GM23338 (cell line): ENCODE data around the gene EBNA1BP2. TPM values are rescaled to one million over a fixed set of nuclear protein-coding genes. Genes with fewer than 3 reads are reported as not detected.
"Not testable (repeated sequence)": the region's sequence is repeated elsewhere in the genome, so short reads cannot be mapped to it uniquely, and the experiment has no call there.

Source experiments
- ATAC-seq: fragments of 200-7000 bp; cut with Tn5 transposase; 3 replicates; pipeline ENCODE4 v1.9.1; 2020
- DNase-seq: peaks from one replicate; pipeline ENCODE4 v3.0.0-alpha.2; 2015; ENCODE audit warnings: low spot score
- H2AFZ ChIP-seq: fragments of 200-600 bp; sonication (generic); 2 replicates; pipeline ENCODE4 v1.8.0; 2016; ENCODE audit warnings: antibody characterized with exemption, mild to moderate bottlenecking, moderate library complexity
- H3F3A ChIP-seq: fragments of 200-600 bp; sonication (generic); replicated peaks from 2 replicates; pipeline ENCODE4 v1.8.0; 2017; ENCODE audit warnings: antibody characterized with exemption, mixed run types, low read depth
- H3K27ac ChIP-seq: fragments of 200-600 bp; sonication (generic); 2 replicates; pipeline ENCODE4 v1.6.1; 2016; ENCODE audit warnings: low read depth
- H3K27me3 ChIP-seq: fragments of 200-600 bp; sonication (generic); 2 replicates; pipeline ENCODE4 v1.8.0; 2016; ENCODE audit warnings: mild to moderate bottlenecking, mixed run types, moderate library complexity; ENCODE audit not compliant: insufficient read depth
- H3K36me3 ChIP-seq: fragments of 200-600 bp; sonication (generic); 2 replicates; pipeline ENCODE4 v1.8.0; 2016; ENCODE audit warnings: mild to moderate bottlenecking; ENCODE audit not compliant: insufficient read depth
- H3K4me1 ChIP-seq: fragments of 200-600 bp; sonication (generic); 2 replicates; pipeline ENCODE4 v1.8.0; 2016; ENCODE audit warnings: mild to moderate bottlenecking, moderate library complexity; ENCODE audit not compliant: insufficient read depth
- H3K4me2 ChIP-seq: fragments of 200-600 bp; sonication (generic); 2 replicates; pipeline ENCODE4 v1.7.1; 2017; ENCODE audit warnings: mixed run types
- H3K4me3 ChIP-seq: fragments of 200-600 bp; sonication (generic); 2 replicates; pipeline ENCODE4 v1.6.1; 2016; ENCODE audit warnings: mixed run types
- H3K79me2 ChIP-seq: fragments of 200-600 bp; sonication (generic); replicated peaks from 2 replicates; pipeline ENCODE4 v1.8.0; 2017; ENCODE audit warnings: mild to moderate bottlenecking; ENCODE audit not compliant: insufficient read depth
- H3K9me2 ChIP-seq: fragments of 200-600 bp; sonication (generic); 2 replicates; pipeline ENCODE4 v1.8.0; 2017; ENCODE audit not compliant: insufficient read depth
- H4K20me1 ChIP-seq: fragments of 200-600 bp; sonication (generic); replicated peaks from 2 replicates; pipeline ENCODE4 v1.8.0; 2017; ENCODE audit warnings: mild to moderate bottlenecking; ENCODE audit not compliant: insufficient read depth
- H3K27ac Mint-ChIP-seq: 2 replicates; pipeline ENCODE4 v1.8.0; 2020; ENCODE audit warnings: inconsistent platforms, mild to moderate bottlenecking, moderate library complexity, mixed read lengths
- H3K27me3 Mint-ChIP-seq: 3 replicates; pipeline ENCODE4 v1.8.0; 2022; ENCODE audit warnings: low read depth, mild to moderate bottlenecking, moderate library complexity, mixed read lengths, inconsistent platforms; ENCODE audit not compliant: insufficient read depth, poor library complexity
- H3K36me3 Mint-ChIP-seq: 3 replicates; pipeline ENCODE4 v1.8.0; 2021; ENCODE audit warnings: low read depth, mild to moderate bottlenecking, inconsistent platforms, moderate library complexity, mixed read lengths
- H3K4me1 Mint-ChIP-seq: 3 replicates; pipeline ENCODE4 v1.8.0; 2020; ENCODE audit warnings: mild to moderate bottlenecking, inconsistent platforms, mixed read lengths
- H3K4me3 Mint-ChIP-seq: 3 replicates; pipeline ENCODE4 v1.8.0; 2021; ENCODE audit warnings: moderate library complexity, mild to moderate bottlenecking, inconsistent platforms, mixed read lengths
- H3K9me3 Mint-ChIP-seq: 3 replicates; pipeline ENCODE4 v1.8.0; 2020; ENCODE audit warnings: moderate library complexity, mild to moderate bottlenecking, inconsistent platforms, mixed read lengths
- CTCF ChIP-seq, 2 experiments: fragments of 200-600 bp in 1 of 2; sonication (generic) in 1 of 2; conservative IDR thresholded peaks; 2 replicates each; pipeline versions ENCODE4 v1.5.1 to v1.6.1; 2016 to 2017; ENCODE audit warnings: antibody characterized with exemption in 2 of 2, low read depth in 2 of 2, mild to moderate bottlenecking in 2 of 2, moderate library complexity in 1 of 2
- EZH2 ChIP-seq: fragments of 200-600 bp; sonication (generic); IDR thresholded peaks from one replicate; pipeline ENCODE4 v1.8.0; 2017; ENCODE audit warnings: antibody characterized with exemption, mild to moderate bottlenecking, low read depth; ENCODE audit not compliant: unreplicated experiment
- POLR2AphosphoS5 ChIP-seq: IDR thresholded peaks from 2 replicates; pipeline ENCODE4 v1.6.1; 2016; ENCODE audit warnings: antibody characterized with exemption, low read depth
- STAT1 ChIP-seq: IDR thresholded peaks from one replicate; pipeline ENCODE4 v1.6.1; 2016; ENCODE audit warnings: antibody characterized with exemption; ENCODE audit not compliant: unreplicated experiment
- polyA plus RNA-seq: library from polyadenylated mRNA; unstranded; fragments of >200 nt; fragmentation: Nextera tagmentation; extraction: Ambion mirVana; gene quantifications from 2 replicates; pipeline ENCODE4 v1.2.1, GENCODE V29; 2016
- total RNA-seq: library from RNA; depleted of rRNA; stranded (reverse); fragments of >200 nt; shearing (Covaris generic); gene quantifications from 2 replicates; pipeline ENCODE4 v1.2.3, GENCODE V29; 2014

EBNA1BP2 gene
- total and polyA plus RNA-seq, 2 experiments from 2014 or later: 130 to 249 TPM

GRCh38 chr1:43140583-43140982, 31.5 kb downstream of the EBNA1BP2 start (continued):
- TF ChIP-seq CTCF (conservative IDR thresholded peaks at IDR 0.05; ENCODE audit: low read depth in 2 of 2): no peak

GRCh38 chr1:43140010-43140409, 32.1 kb downstream of the EBNA1BP2 start:
- Mint-ChIP-seq H3K4me3 (no peak overlapping the region), H3K27ac (no peak overlapping the region), H3K36me3 (peaks cover 12% of the 10 kb centered on the region), H3K27me3 (peaks cover 7% of the 10 kb centered on the region), H3K9me3 (peaks cover 14% of the 10 kb centered on the region), H3K4me1 (peaks cover 10% of the 10 kb centered on the region)
- no peaks in the 10 kb centered on the region; the same call in 1 of the 2 replicates for H3K9me2 ChIP-seq
- 0 out of 2 replicates have a peak, but pooled peaks cover 3% of the 10 kb centered on the region for H3F3A ChIP-seq
- no peaks in the 10 kb centered on the region; the same call in 1 of the 2 replicates for H3K79me2 ChIP-seq
- no peak for TF ChIP-seq EZH2
- no peak for TF ChIP-seq STAT1
- H3K36me3 ChIP-seq: no peaks in the 10 kb centered on the region
- H3K4me2 ChIP-seq: no peak overlapping the region
- no peak overlapping the region for H3K4me3 ChIP-seq
- DNase-seq (no peak), ATAC-seq (no peak)
- H3K27ac ChIP-seq: no peak overlapping the region
- H3K4me1 ChIP-seq: peaks cover 6% of the 10 kb centered on the region
- no peaks in the 10 kb centered on the region for H3K27me3 ChIP-seq
- no peak overlapping the region for H2AFZ ChIP-seq
- H4K20me1 ChIP-seq: no peaks in the 10 kb centered on the region

- not testable (repeated sequence) for H3K27ac ChIP-seq, H3K79me2 ChIP-seq, H3K4me3 ChIP-seq, ATAC-seq, H3K9me2 ChIP-seq, H3K27me3 ChIP-seq, H4K20me1 ChIP-seq, H2AFZ ChIP-seq, H3K4me2 ChIP-seq, H3K27me3 Mint-ChIP-seq, H3K36me3 ChIP-seq, H3K4me3 Mint-ChIP-seq, H3K4me1 ChIP-seq, H3K27ac Mint-ChIP-seq, H3F3A ChIP-seq, DNase-seq
- Mint-ChIP-seq H3K36me3 (peaks cover 20% of the 10 kb centered on the region), H3K4me1 (peaks cover 10% of the 10 kb centered on the region), H3K9me3 (peaks cover 21% of the 10 kb centered on the region)
Observed at GRCh38 chr1:43139295-43139694, 32.8 kb downstream of the EBNA1BP2 start.

- H3K27ac Mint-ChIP-seq: no peak overlapping the region
- 0 out of 2 replicates have a peak, but pooled peaks cover 4% of the 10 kb centered on the region for H3K36me3 ChIP-seq
- no peak overlapping the region for H3K27ac ChIP-seq
- H3F3A ChIP-seq: no peaks in the 10 kb centered on the region
- H3K4me3 Mint-ChIP-seq: no peak overlapping the region
- H4K20me1 ChIP-seq: no peaks in the 10 kb centered on the region
- TF ChIP-seq POLR2AphosphoS5: no peak
- peaks cover 3% of the 10 kb centered on the region; the same call in 1 of the 2 replicates for H3K79me2 ChIP-seq
- no peaks in the 10 kb centered on the region; the same call in 1 of the 2 replicates for H3K9me2 ChIP-seq
- H3K4me1 Mint-ChIP-seq: no peaks in the 10 kb centered on the region
- no peaks in the 10 kb centered on the region for H3K4me1 ChIP-seq
- DNase-seq (no peak), ATAC-seq (no peak)
- H3K4me2 ChIP-seq: no peak overlapping the region
- peaks cover 38% of the 10 kb centered on the region for H3K9me3 Mint-ChIP-seq
- H2AFZ ChIP-seq: no peak overlapping the region
- no peaks in the 10 kb centered on the region for H3K27me3 ChIP-seq
- H3K36me3 Mint-ChIP-seq: peaks cover 36% of the 10 kb centered on the region
- peaks cover 2% of the 10 kb centered on the region for H3K27me3 Mint-ChIP-seq
- H3K4me3 ChIP-seq: no peak overlapping the region
Observed at GRCh38 chr1:43137445-43138052, 34.5 kb downstream of the EBNA1BP2 start.
